ENCODE results near the gene SLC17A5.
A peak's percentile ranks its signal among the peaks of the same experiment; 100 is the strongest.

The SLC17A5 gene

GRCh38 chr6:73656531-73657145, 2.8 kb upstream of the SLC17A5 start:
- Histone ChIP-seq H3K4me1 (ENCODE audit: control insufficient read depth, insufficient read depth, low read length) (peaks cover 8% of the 10 kb centered on the region), H3K9ac (ENCODE audit: low read depth, low read length) (no peak overlapping the region), H3K27me3 (ENCODE audit: control insufficient read depth, insufficient read depth, low read length) (no peaks in the 10 kb centered on the region), H3K4me3 (ENCODE audit: low read depth, low read length) (no peak overlapping the region), H3K9me3 (ENCODE audit: control insufficient read depth, insufficient read depth, low read length) (no peaks in the 10 kb centered on the region), H3K36me3 (ENCODE audit: control insufficient read depth, insufficient read depth, low read length) (no peaks in the 10 kb centered on the region)

GRCh38 chr6:73655341-73655917, 1.6 kb upstream of the SLC17A5 start:
- H3K36me3 ChIP-seq (ENCODE audit: control insufficient read depth, insufficient read depth, low read length), result no peaks in the 10 kb centered on the region
- H3K4me1 ChIP-seq (ENCODE audit: control insufficient read depth, insufficient read depth, low read length), result peaks cover 8% of the 10 kb centered on the region
- H3K9ac ChIP-seq (ENCODE audit: low read depth, low read length), result no peak overlapping the region
- H3K27me3 ChIP-seq (ENCODE audit: control insufficient read depth, insufficient read depth, low read length), result no peaks in the 10 kb centered on the region
- H3K4me3 ChIP-seq (ENCODE audit: low read depth, low read length), result no peak overlapping the region
- H3K9me3 ChIP-seq (ENCODE audit: control insufficient read depth, insufficient read depth, low read length), result no peaks in the 10 kb centered on the region

GRCh38 chr6:73652637-73653570, 888 bp downstream of the SLC17A5 start:
- H3K27me3 ChIP-seq (ENCODE audit: control insufficient read depth, insufficient read depth, low read length), result no peaks in the 10 kb centered on the region
- no peaks in the 10 kb centered on the region for H3K9me3 ChIP-seq (ENCODE audit: control insufficient read depth, insufficient read depth, low read length)
- H3K9ac ChIP-seq (ENCODE audit: low read depth, low read length), result no peak overlapping the region
- H3K4me3 ChIP-seq (ENCODE audit: low read depth, low read length), result peak overlapping the region; percentile 76
- H3K4me1 ChIP-seq (ENCODE audit: control insufficient read depth, insufficient read depth, low read length), result peaks cover 8% of the 10 kb centered on the region
- H3K36me3 ChIP-seq (ENCODE audit: control insufficient read depth, insufficient read depth, low read length), result no peaks in the 10 kb centered on the region

- Histone ChIP-seq H3K9ac (ENCODE audit: low read depth, low read length) (no peak overlapping the region), H3K4me1 (ENCODE audit: control insufficient read depth, insufficient read depth, low read length) (peaks cover 4% of the 10 kb centered on the region)
Observed at GRCh38 chr6:73649783-73650182, 4.0 kb downstream of the SLC17A5 start.

GRCh38 chr6:73648166-73648565, 5.6 kb downstream of the SLC17A5 start:
- H3K4me3 ChIP-seq (ENCODE audit: low read depth, low read length), result no peak overlapping the region
- H3K4me1 ChIP-seq (ENCODE audit: control insufficient read depth, insufficient read depth, low read length), result peaks cover 3% of the 10 kb centered on the region
- no peaks in the 10 kb centered on the region for H3K27me3 ChIP-seq (ENCODE audit: control insufficient read depth, insufficient read depth, low read length)
- no peaks in the 10 kb centered on the region for H3K36me3 ChIP-seq (ENCODE audit: control insufficient read depth, insufficient read depth, low read length)
- H3K9ac ChIP-seq (ENCODE audit: low read depth, low read length), result no peak overlapping the region
- no peaks in the 10 kb centered on the region for H3K9me3 ChIP-seq (ENCODE audit: control insufficient read depth, insufficient read depth, low read length)

More at GRCh38 chr6:73649783-73650182, 4.0 kb downstream of the SLC17A5 start:
- H3K4me3 ChIP-seq (ENCODE audit: low read depth, low read length), result no peak overlapping the region
- no peaks in the 10 kb centered on the region for H3K9me3 ChIP-seq (ENCODE audit: control insufficient read depth, insufficient read depth, low read length)
- no peaks in the 10 kb centered on the region for H3K27me3 ChIP-seq (ENCODE audit: control insufficient read depth, insufficient read depth, low read length)
- no peaks in the 10 kb centered on the region for H3K36me3 ChIP-seq (ENCODE audit: control insufficient read depth, insufficient read depth, low read length)

GRCh38 chr6:73644941-73645591, 8.7 kb downstream of the SLC17A5 start:
- H3K27me3 ChIP-seq (ENCODE audit: control insufficient read depth, insufficient read depth, low read length), result no peaks in the 10 kb centered on the region
- no peak overlapping the region for H3K9ac ChIP-seq (ENCODE audit: low read depth, low read length)
- H3K36me3 ChIP-seq (ENCODE audit: control insufficient read depth, insufficient read depth, low read length), result no peaks in the 10 kb centered on the region
- H3K4me3 ChIP-seq (ENCODE audit: low read depth, low read length), result peak overlapping the region; percentile 1
- no peaks in the 10 kb centered on the region for H3K9me3 ChIP-seq (ENCODE audit: control insufficient read depth, insufficient read depth, low read length)
- H3K4me1 ChIP-seq (ENCODE audit: control insufficient read depth, insufficient read depth, low read length), result peaks cover 3% of the 10 kb centered on the region

- Histone ChIP-seq H3K27me3 (ENCODE audit: control insufficient read depth, insufficient read depth, low read length) (no peaks in the 10 kb centered on the region), H3K4me1 (ENCODE audit: control insufficient read depth, insufficient read depth, low read length) (peaks cover 3% of the 10 kb centered on the region), H3K4me3 (ENCODE audit: low read depth, low read length) (no peak overlapping the region), H3K36me3 (ENCODE audit: control insufficient read depth, insufficient read depth, low read length) (no peaks in the 10 kb centered on the region), H3K9ac (ENCODE audit: low read depth, low read length) (no peak overlapping the region), H3K9me3 (ENCODE audit: control insufficient read depth, insufficient read depth, low read length) (no peaks in the 10 kb centered on the region)
Observed at GRCh38 chr6:73644030-73644429, 9.8 kb downstream of the SLC17A5 start.

- Histone ChIP-seq H3K9me3 (ENCODE audit: control insufficient read depth, insufficient read depth, low read length) (no peaks in the 10 kb centered on the region), H3K4me1 (ENCODE audit: control insufficient read depth, insufficient read depth, low read length) (peaks cover 3% of the 10 kb centered on the region), H3K9ac (ENCODE audit: low read depth, low read length) (no peak overlapping the region), H3K4me3 (ENCODE audit: low read depth, low read length) (no peak overlapping the region), H3K36me3 (ENCODE audit: control insufficient read depth, insufficient read depth, low read length) (no peaks in the 10 kb centered on the region), H3K27me3 (ENCODE audit: control insufficient read depth, insufficient read depth, low read length) (no peaks in the 10 kb centered on the region)
Observed at GRCh38 chr6:73642530-73642929, 11.3 kb downstream of the SLC17A5 start.

GRCh38 chr6:73640179-73640750, 13.5 kb downstream of the SLC17A5 start:
- H3K4me1 ChIP-seq (ENCODE audit: control insufficient read depth, insufficient read depth, low read length), result no peaks in the 10 kb centered on the region
- H3K4me3 ChIP-seq (ENCODE audit: low read depth, low read length), result no peak overlapping the region
- no peaks in the 10 kb centered on the region for H3K9me3 ChIP-seq (ENCODE audit: control insufficient read depth, insufficient read depth, low read length)
- H3K36me3 ChIP-seq (ENCODE audit: control insufficient read depth, insufficient read depth, low read length), result no peaks in the 10 kb centered on the region
- H3K27me3 ChIP-seq (ENCODE audit: control insufficient read depth, insufficient read depth, low read length), result no peaks in the 10 kb centered on the region
- no peak overlapping the region for H3K9ac ChIP-seq (ENCODE audit: low read depth, low read length)

GRCh38 chr6:73639040-73639439, 14.8 kb downstream of the SLC17A5 start:
- Histone ChIP-seq H3K36me3 (ENCODE audit: control insufficient read depth, insufficient read depth, low read length) (no peaks in the 10 kb centered on the region), H3K9me3 (ENCODE audit: control insufficient read depth, insufficient read depth, low read length) (no peaks in the 10 kb centered on the region), H3K27me3 (ENCODE audit: control insufficient read depth, insufficient read depth, low read length) (no peaks in the 10 kb centered on the region), H3K4me1 (ENCODE audit: control insufficient read depth, insufficient read depth, low read length) (no peaks in the 10 kb centered on the region), H3K9ac (ENCODE audit: low read depth, low read length) (no peak overlapping the region), H3K4me3 (ENCODE audit: low read depth, low read length) (no peak overlapping the region)

- H3K4me3 ChIP-seq (ENCODE audit: low read depth, low read length), result no peak overlapping the region
- H3K36me3 ChIP-seq (ENCODE audit: control insufficient read depth, insufficient read depth, low read length), result peaks cover 2% of the 10 kb centered on the region
- no peak overlapping the region for H3K9ac ChIP-seq (ENCODE audit: low read depth, low read length)
Observed at GRCh38 chr6:73637404-73637803, 16.4 kb downstream of the SLC17A5 start.

More at GRCh38 chr6:73637404-73637803, 16.4 kb downstream of the SLC17A5 start:
- Histone ChIP-seq H3K4me1 (ENCODE audit: control insufficient read depth, insufficient read depth, low read length) (no peaks in the 10 kb centered on the region), H3K27me3 (ENCODE audit: control insufficient read depth, insufficient read depth, low read length) (no peaks in the 10 kb centered on the region), H3K9me3 (ENCODE audit: control insufficient read depth, insufficient read depth, low read length) (no peaks in the 10 kb centered on the region)

Data from iPS-15b (cell line).